ENCODE results near the gene GADD45B. TPM values are rescaled to one million over a fixed set of nuclear protein-coding genes. Genes with fewer than 3 reads are reported as not detected.

GADD45B gene, protein sequence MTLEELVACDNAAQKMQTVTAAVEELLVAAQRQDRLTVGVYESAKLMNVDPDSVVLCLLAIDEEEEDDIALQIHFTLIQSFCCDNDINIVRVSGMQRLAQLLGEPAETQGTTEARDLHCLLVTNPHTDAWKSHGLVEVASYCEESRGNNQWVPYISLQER
- 100 to 1,000 TPM in 1 of 5 donors, 10 to 100 TPM in 4; 61.6 to 588 (median 91.0) TPM for total RNA-seq
- 10 to 100 TPM; 52.9 to 92.1 (median 53.8) TPM for polyA plus RNA-seq
- long read RNA-seq, donor 1, transcript GADD45B-201 (4 exons, 1,373 nt), result major isoform, 5 of 7 reads
- long read RNA-seq, donor 1, partial matches to known transcripts, result 0 of 7 reads
- long read RNA-seq, donor 1, other reads (novel, unspliced or antisense), result 0 of 7 reads
- long read RNA-seq, donor 2, partial matches to known transcripts, result 0 of 3 reads
- long read RNA-seq, donor 2, other reads (novel, unspliced or antisense), result 0 of 3 reads
- long read RNA-seq, donor 3, transcript GADD45B-201 (4 exons, 1,373 nt), result major isoform, 15 of 18 reads
- long read RNA-seq, donor 3, partial matches to known transcripts, result 0 of 18 reads
- long read RNA-seq, donor 3, other reads (novel, unspliced or antisense), result 0 of 18 reads
- long read RNA-seq, donor 4, result 0 reads
- long read RNA-seq, donor 5, transcript GADD45B-201 (4 exons, 1,373 nt), result major isoform, 21 of 30 reads
- long read RNA-seq, donor 5, partial matches to known transcripts, result 0 of 30 reads
- long read RNA-seq, donor 5, other reads (novel, unspliced or antisense), result 0 of 30 reads
- long read RNA-seq, donor 6, transcript GADD45B-201 (4 exons, 1,373 nt), result major isoform, 28 of 39 reads
- long read RNA-seq, donor 6, transcript GADD45B-203 (1 exons, 517 nt), result minor isoform, 8 of 39 reads
- long read RNA-seq, donor 6, partial matches to known transcripts, result 0 of 39 reads
- long read RNA-seq, donor 6, other reads (novel, unspliced or antisense), result 0 of 39 reads
- long read RNA-seq, donor 7, partial matches to known transcripts, result 0 of 4 reads
- long read RNA-seq, donor 7, other reads (novel, unspliced or antisense), result 0 of 4 reads
- long read RNA-seq, donor 8, transcript GADD45B-201 (4 exons, 1,373 nt), result major isoform, 18 of 22 reads
- long read RNA-seq, donor 8, partial matches to known transcripts, result 0 of 22 reads
- long read RNA-seq, donor 8, other reads (novel, unspliced or antisense), result 0 of 22 reads
- long read RNA-seq, donor 9, transcript GADD45B-201 (4 exons, 1,373 nt), result major isoform, 9 of 17 reads
- long read RNA-seq, donor 9, partial matches to known transcripts, result 5 of 17 reads
- long read RNA-seq, donor 9, other reads (novel, unspliced or antisense), result 0 of 17 reads
- long read RNA-seq, donor 10, transcript GADD45B-201 (4 exons, 1,373 nt), result major isoform, 5 of 6 reads
- long read RNA-seq, donor 10, partial matches to known transcripts, result 0 of 6 reads
- long read RNA-seq, donor 10, other reads (novel, unspliced or antisense), result 0 of 6 reads

DNA sequence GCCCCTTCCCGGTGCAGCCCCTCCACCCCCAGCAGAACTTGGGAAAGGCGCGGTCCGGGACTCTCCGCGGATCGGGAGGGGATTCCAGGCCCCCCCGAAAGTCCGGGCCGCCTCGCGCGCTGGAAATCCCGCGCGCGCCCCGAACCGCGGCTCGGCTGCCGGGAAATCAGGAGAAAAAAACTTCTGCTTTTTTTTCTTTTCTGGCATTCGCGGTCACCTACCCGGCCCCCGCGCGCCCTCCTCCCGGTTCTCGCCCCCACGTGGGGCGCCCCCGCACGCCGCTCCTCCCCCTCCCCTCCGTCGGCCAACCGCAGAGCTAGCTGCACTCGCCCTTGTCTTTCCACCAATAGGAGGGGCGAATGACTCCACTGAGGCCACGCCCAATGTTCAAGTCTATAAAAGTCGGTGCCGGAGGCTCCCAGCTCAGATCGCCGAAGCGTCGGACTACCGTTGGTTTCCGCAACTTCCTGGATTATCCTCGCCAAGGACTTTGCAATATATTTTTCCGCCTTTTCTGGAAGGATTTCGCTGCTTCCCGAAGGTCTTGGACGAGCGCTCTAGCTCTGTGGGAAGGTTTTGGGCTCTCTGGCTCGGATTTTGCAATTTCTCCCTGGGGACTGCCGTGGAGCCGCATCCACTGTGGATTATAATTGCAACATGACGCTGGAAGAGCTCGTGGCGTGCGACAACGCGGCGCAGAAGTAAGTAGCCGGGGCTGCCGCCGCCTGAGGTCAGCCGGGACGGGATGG lies at the start of gene GADD45B:
Gene GADD45B (plus strand): TSS at position 426 of the 749 bp plus-strand sequence. CDS start 232 bp downstream, at position 658.
- WGBS, 5 donors, result 0 to 1% (median 0%) methylated on average over 48 to 70 of the region's 70 CpGs
- H3K4me1 ChIP-seq, result peaks cover 15 to 44% (median 43%) of the 10 kb centered on the region in 4 donors
- intact Hi-C loops (cut with DNase I; ENCODE audit: low total_unique reads), result loop anchor here (10.0 kb wide), 2 partner anchors 69 to 109 kb away; no protein-coding TSS in a partner anchor
- H3K27me3 ChIP-seq, result no peaks in the 10 kb centered on the region
- peak within 1 kb of the TSS; percentile 75 to 99 (median 92) for H3K4me3 ChIP-seq
- H3K9me3 ChIP-seq, result no peaks in the 10 kb centered on the region
- DNase-seq, result peak; percentile 98 to 99
- peak within 1 kb of the TSS; percentile 91 to 95 (median 93) for H3K27ac ChIP-seq
- H3K36me3 ChIP-seq, result peaks cover 0 to 15% (median 9%) of the 10 kb centered on the region in 4 donors
- TF ChIP-seq, protein P1, sequence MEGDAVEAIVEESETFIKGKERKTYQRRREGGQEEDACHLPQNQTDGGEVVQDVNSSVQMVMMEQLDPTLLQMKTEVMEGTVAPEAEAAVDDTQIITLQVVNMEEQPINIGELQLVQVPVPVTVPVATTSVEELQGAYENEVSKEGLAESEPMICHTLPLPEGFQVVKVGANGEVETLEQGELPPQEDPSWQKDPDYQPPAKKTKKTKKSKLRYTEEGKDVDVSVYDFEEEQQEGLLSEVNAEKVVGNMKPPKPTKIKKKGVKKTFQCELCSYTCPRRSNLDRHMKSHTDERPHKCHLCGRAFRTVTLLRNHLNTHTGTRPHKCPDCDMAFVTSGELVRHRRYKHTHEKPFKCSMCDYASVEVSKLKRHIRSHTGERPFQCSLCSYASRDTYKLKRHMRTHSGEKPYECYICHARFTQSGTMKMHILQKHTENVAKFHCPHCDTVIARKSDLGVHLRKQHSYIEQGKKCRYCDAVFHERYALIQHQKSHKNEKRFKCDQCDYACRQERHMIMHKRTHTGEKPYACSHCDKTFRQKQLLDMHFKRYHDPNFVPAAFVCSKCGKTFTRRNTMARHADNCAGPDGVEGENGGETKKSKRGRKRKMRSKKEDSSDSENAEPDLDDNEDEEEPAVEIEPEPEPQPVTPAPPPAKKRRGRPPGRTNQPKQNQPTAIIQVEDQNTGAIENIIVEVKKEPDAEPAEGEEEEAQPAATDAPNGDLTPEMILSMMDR (IDR thresholded peaks at IDR 0.05), result no peak
- peak in 3 of 4 donors; percentile 81 to 100 (median 100) for TF ChIP-seq POLR2A (IDR thresholded peaks at IDR 0.05)
- peak; percentile 100 for TF ChIP-seq POLR2AphosphoS5 (IDR thresholded peaks at IDR 0.05)
- TF ChIP-seq EP300 (IDR thresholded peaks at IDR 0.05), result peak; percentile 53

DNA sequence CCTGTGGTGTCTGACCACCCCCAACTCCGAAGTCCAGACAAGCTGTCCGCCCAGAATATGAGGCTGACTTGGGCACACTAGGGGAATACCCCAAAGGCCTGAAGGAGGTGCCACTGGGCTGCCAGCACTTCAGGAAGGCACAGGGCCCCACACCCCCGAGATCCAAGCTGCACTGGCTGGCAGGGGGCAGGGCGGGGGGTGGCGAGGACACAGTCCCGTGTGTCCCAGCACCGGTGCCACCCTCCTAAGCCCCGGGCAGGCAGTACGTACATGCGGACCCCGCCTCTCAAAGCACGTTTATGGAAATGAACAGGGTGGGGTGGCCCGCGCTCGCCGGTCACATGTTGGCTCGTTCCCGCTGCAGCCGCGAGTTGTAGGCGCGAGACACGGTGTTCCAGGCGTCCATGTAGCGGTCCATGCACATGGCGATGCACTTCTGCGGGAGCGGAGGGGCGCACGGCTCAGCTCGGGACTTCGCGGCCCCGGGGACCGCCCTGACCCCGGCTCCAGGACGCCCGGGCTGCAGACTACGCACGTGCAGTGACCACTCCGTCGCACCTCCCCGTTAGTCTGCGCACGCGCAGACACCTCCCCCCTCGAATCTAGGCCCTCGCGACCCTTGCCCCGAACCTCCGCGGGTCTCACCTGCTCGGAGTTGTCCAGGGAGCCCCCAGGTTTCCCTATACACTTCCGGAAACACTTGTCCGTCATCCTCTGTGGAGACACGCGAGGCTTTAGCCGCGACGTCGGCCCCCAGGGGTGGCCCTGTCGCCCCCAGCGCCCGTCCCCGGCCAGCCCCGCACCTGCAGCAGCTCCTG lies 49.1 kb upstream of the GADD45B start:
- intact Hi-C loops (cut with DNase I; ENCODE audit: low total_unique reads), result no loop called here
- H3K4me1 ChIP-seq, result peaks cover 30 to 44% (median 37%) of the 10 kb centered on the region in 4 donors
- no peaks in the 10 kb centered on the region for H3K27me3 ChIP-seq
- peaks cover 10 to 56% (median 40%) of the 10 kb centered on the region in 4 donors for H3K36me3 ChIP-seq
- 2 to 5% (median 4%) methylated on average over 14 to 66 of the region's 66 CpGs for WGBS, 5 donors
- DNase-seq, result peak; percentile 41 to 71
- TF ChIP-seq, protein P1 (IDR thresholded peaks at IDR 0.05), result no peak
- TF ChIP-seq EP300 (IDR thresholded peaks at IDR 0.05) (no peak), POLR2AphosphoS5 (IDR thresholded peaks at IDR 0.05) (no peak), POLR2A (IDR thresholded peaks at IDR 0.05) (no peak)
- H3K27ac ChIP-seq, result peak overlapping the region; percentile 94 to 99 (median 96)
- H3K4me3 ChIP-seq, result peak overlapping the region; percentile 89 to 99 (median 96)
- H3K9me3 ChIP-seq, result no peaks in the 10 kb centered on the region

Measured in stomach (tissue), 19 donors.